HEK293 (cell line): ENCODE results near the gene PTGER1.

Source experiments
- CTCF ChIA-PET: fragments of 350-600 bp; formaldehyde crosslinking; extraction: SDS; loops from one replicate; lab custom pipeline; 2021; ENCODE audit warnings: antibody characterized with exemption; lab: Yijun Ruan, JAX
- POLR2A ChIA-PET: fragments of 300-600 bp; formaldehyde crosslinking; extraction: SDS; loops from one replicate; lab custom pipeline; 2020; ENCODE audit warnings: antibody characterized with exemption, inconsistent platforms; lab: Yijun Ruan, JAX
- H3K27ac ChIP-seq: fragments of 200-500 bp; sonication (Bioruptor generic); 2 replicates; pipeline ENCODE4 v1.5.1; 2014; ENCODE audit warnings: low read depth, low read length, control low read depth, inconsistent platforms; ENCODE audit errors: extremely low read depth
- H3K36me3 ChIP-seq, 2 experiments: fragments of 200-500 bp in 1 of 2; sonication (Bioruptor generic) in 1 of 2; 1 replicate in 1 of 2; 2 replicates in 1 of 2; pipeline ENCODE4 v1.5.1; 2014 to 2017; ENCODE audit warnings: inconsistent platforms in 2 of 2, low read length in 2 of 2; ENCODE audit not compliant: control insufficient read depth in 2 of 2, insufficient read depth in 1 of 2
- H3K4me1 ChIP-seq: fragments of 200-500 bp; sonication (Bioruptor generic); 2 replicates; pipeline ENCODE4 v1.5.1; 2014; ENCODE audit warnings: mild to moderate bottlenecking, low read length, inconsistent platforms; ENCODE audit not compliant: control insufficient read depth, insufficient read depth
- H3K4me3 ChIP-seq: 2 replicates; pipeline ENCODE4 v1.5.1; 2011; ENCODE audit warnings: low read depth, mild to moderate bottlenecking, control low read depth, low read length, moderate library complexity
- H3K9me3 ChIP-seq: fragments of 200-500 bp; sonication (Bioruptor generic); 2 replicates; pipeline ENCODE4 v1.5.1; 2014; ENCODE audit warnings: low read depth, low read length, inconsistent platforms; ENCODE audit not compliant: control insufficient read depth, insufficient read depth
- KLF16 ChIP-seq: fragments of 450-650 bp; formaldehyde crosslinking; IDR thresholded peaks from 2 replicates; pipeline ENCODE4 v1.5.1; 2017; ENCODE audit warnings: missing biosample characterization, missing genetic modification characterization
- KLF7 ChIP-seq: fragments of 450-650 bp; formaldehyde crosslinking; IDR thresholded peaks from 2 replicates; pipeline ENCODE4 v1.5.1; 2016; ENCODE audit warnings: missing biosample characterization, missing genetic modification characterization, borderline replicate concordance
- SCRT2 ChIP-seq: fragments of 450-650 bp; formaldehyde crosslinking; IDR thresholded peaks from 2 replicates; pipeline ENCODE4 v1.5.1; 2016; ENCODE audit warnings: missing biosample characterization, missing genetic modification characterization
- SP7 ChIP-seq: fragments of 450-650 bp; formaldehyde crosslinking; IDR thresholded peaks from 2 replicates; pipeline ENCODE4 v1.5.1; 2016; ENCODE audit warnings: missing biosample characterization, missing genetic modification characterization
- TRIM28 ChIP-seq: IDR thresholded peaks from 2 replicates; pipeline ENCODE4 v1.6.1; 2011; ENCODE audit warnings: low read length, control low read depth, borderline replicate concordance
- ZBTB1 ChIP-seq: fragments of 450-650 bp; formaldehyde crosslinking; IDR thresholded peaks from 2 replicates; pipeline ENCODE4 v1.5.1; 2016; ENCODE audit warnings: missing biosample characterization, missing genetic modification characterization
- ZBTB48 ChIP-seq: fragments of 450-650 bp; formaldehyde crosslinking; IDR thresholded peaks from 2 replicates; pipeline ENCODE4 v1.5.1; 2016; ENCODE audit warnings: missing biosample characterization, missing genetic modification characterization
- ZBTB7A ChIP-seq: fragments of 450-650 bp; formaldehyde crosslinking; IDR thresholded peaks from 2 replicates; pipeline ENCODE4 v1.5.1; 2016; ENCODE audit warnings: low read depth, missing biosample characterization, missing genetic modification characterization
- ZNF169 ChIP-seq: fragments of 450-650 bp; formaldehyde crosslinking; IDR thresholded peaks from 2 replicates; pipeline ENCODE4 v1.5.1; 2016; ENCODE audit warnings: missing biosample characterization, missing genetic modification characterization
- ZNF24 ChIP-seq: fragments of 450-650 bp; formaldehyde crosslinking; IDR thresholded peaks from 2 replicates; pipeline ENCODE4 v1.5.1; 2016; ENCODE audit warnings: missing biosample characterization, missing genetic modification characterization
- ZNF394 ChIP-seq: fragments of 450-650 bp; formaldehyde crosslinking; IDR thresholded peaks from 2 replicates; pipeline ENCODE4 v1.5.1; 2016; ENCODE audit warnings: missing biosample characterization, missing genetic modification characterization, mild to moderate bottlenecking, moderate library complexity, borderline replicate concordance
- ZNF558 ChIP-seq: fragments of 450-650 bp; formaldehyde crosslinking; IDR thresholded peaks from 2 replicates; pipeline ENCODE4 v1.5.1; 2016; ENCODE audit warnings: missing biosample characterization, missing genetic modification characterization
- ZNF596 ChIP-seq: fragments of 450-650 bp; IDR thresholded peaks from 2 replicates; pipeline ENCODE4 v1.5.0; 2018; ENCODE audit warnings: missing biosample characterization, mild to moderate bottlenecking, missing genetic modification characterization, moderate library complexity
- ZNF654 ChIP-seq: fragments of 450-650 bp; formaldehyde crosslinking; IDR thresholded peaks from 2 replicates; pipeline ENCODE4 v1.5.1; 2016; ENCODE audit warnings: low read depth, missing biosample characterization, missing genetic modification characterization
- ZNF670 ChIP-seq: fragments of 450-650 bp; formaldehyde crosslinking; IDR thresholded peaks from 2 replicates; pipeline ENCODE4 v1.5.1; 2016; ENCODE audit warnings: missing biosample characterization, missing genetic modification characterization, low read depth
- ZNF747 ChIP-seq: fragments of 450-650 bp; formaldehyde crosslinking; IDR thresholded peaks from 2 replicates; pipeline ENCODE4 v1.5.1; 2016; ENCODE audit warnings: missing biosample characterization, missing genetic modification characterization
- ZXDB ChIP-seq: fragments of 450-650 bp; formaldehyde crosslinking; IDR thresholded peaks from 2 replicates; pipeline ENCODE4 v1.5.1; 2016; ENCODE audit warnings: missing biosample characterization, missing genetic modification characterization
- TF ChIP-seq, protein P1 (sequence below): fragments of 450-650 bp; formaldehyde crosslinking; IDR thresholded peaks from 2 replicates; pipeline ENCODE4 v1.5.1; 2016; ENCODE audit warnings: missing biosample characterization, missing genetic modification characterization, borderline replicate concordance
- TF ChIP-seq, protein P2 (sequence below): fragments of 450-650 bp; formaldehyde crosslinking; IDR thresholded peaks from 2 replicates; pipeline ENCODE4 v1.5.1; 2016; ENCODE audit warnings: missing biosample characterization, missing genetic modification characterization
- TF ChIP-seq, protein P3 (sequence below): fragments of 450-650 bp; formaldehyde crosslinking; IDR thresholded peaks from 2 replicates; pipeline ENCODE4 v1.5.1; 2016; ENCODE audit warnings: missing biosample characterization, missing genetic modification characterization
- TF ChIP-seq, protein P4 (sequence below): fragments of 450-650 bp; formaldehyde crosslinking; IDR thresholded peaks from 2 replicates; pipeline ENCODE4 v1.5.1; 2016; ENCODE audit warnings: missing biosample characterization, missing genetic modification characterization, low read depth
- TF ChIP-seq, protein P5 (sequence below): fragments of 450-650 bp; IDR thresholded peaks from 2 replicates; pipeline ENCODE4 v1.5.1; 2018; ENCODE audit warnings: missing biosample characterization, mild to moderate bottlenecking, missing genetic modification characterization
- TF ChIP-seq, protein P6 (sequence below): fragments of 450-650 bp; formaldehyde crosslinking; conservative IDR thresholded peaks from 2 replicates; pipeline ENCODE4 v1.5.1; 2016; ENCODE audit warnings: low read depth, missing biosample characterization, missing genetic modification characterization

Gene PTGER1, protein sequence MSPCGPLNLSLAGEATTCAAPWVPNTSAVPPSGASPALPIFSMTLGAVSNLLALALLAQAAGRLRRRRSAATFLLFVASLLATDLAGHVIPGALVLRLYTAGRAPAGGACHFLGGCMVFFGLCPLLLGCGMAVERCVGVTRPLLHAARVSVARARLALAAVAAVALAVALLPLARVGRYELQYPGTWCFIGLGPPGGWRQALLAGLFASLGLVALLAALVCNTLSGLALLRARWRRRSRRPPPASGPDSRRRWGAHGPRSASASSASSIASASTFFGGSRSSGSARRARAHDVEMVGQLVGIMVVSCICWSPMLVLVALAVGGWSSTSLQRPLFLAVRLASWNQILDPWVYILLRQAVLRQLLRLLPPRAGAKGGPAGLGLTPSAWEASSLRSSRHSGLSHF

DNA sequence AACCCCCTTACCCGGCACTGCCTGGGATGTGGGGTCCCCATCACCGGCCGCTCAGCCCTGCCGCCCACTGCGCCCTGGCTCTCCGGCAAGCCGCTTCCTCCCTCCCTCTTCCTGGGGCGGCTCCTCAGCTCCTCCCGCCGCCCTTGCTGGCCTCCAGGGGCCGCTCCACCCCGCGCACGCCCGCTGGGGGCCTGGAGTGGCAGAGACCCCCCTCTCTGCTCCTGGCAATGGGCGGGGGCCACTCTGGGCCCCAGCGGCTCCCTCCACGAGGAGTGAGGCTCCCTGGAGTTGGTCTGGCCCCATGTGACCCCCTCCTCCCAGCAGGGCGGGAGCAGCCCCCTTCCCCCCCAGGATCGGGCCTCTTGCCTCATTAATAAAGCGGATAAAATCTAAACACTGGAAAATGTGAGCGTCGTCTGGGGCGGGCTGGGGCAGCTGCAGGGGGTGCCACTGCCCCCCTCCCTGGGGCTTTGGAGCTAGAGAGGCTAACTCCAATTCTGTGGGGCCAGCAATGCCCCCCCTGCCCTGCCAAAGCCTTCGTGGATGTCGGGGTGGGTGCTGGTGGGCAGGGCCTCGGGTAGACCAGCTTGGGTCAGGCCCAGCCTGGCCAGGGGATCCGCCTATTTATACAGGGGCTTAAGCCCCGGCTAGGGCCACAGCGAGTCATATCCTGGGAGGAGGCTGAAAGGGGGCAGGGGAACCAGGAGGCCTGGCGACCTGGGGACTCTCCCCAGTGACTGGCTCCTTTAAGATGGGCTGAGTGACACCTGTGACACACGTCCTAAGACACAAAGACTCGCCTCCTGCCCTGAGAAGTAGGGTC, at the start of gene PTGER1:
Gene PTGER1, minus strand, starts transcription at position 104 of the 823 bp plus-strand sequence. CDS start 1,034 bp downstream, outside the sequence.
- Histone ChIP-seq H3K4me1 (no peaks in the 10 kb centered on the region; the same call in 1 of the 2 replicates), H3K9me3 (no peaks in the 10 kb centered on the region), H3K36me3 (peaks cover 0 to 34% of the 10 kb centered on the region in 2 experiments; a peak in 2 of 3 replicates), H3K27ac (no peak within 1 kb of the TSS), H3K4me3 (no peak within 1 kb of the TSS)
- ChIA-PET CTCF (no interaction called here), POLR2A (interaction anchor here (1.0 kb wide), 1 partner anchor 21 kb away, joined by 3 read pairs; no protein-coding TSS in a partner anchor)
- TF ChIP-seq ZBTB7A (tag by site-specific recombination) (no peak), ZNF24 (tag by site-specific recombination) (no peak), KLF7 (0 out of 2 replicates have a peak, but pooled peaks have one; percentile 43), TRIM28 (no peak), ZNF654 (no peak), KLF16 (no peak), ZXDB (tag by site-specific recombination) (peak; percentile 85), ZBTB48 (tag by site-specific recombination) (no peak), ZNF558 (tag by site-specific recombination) (no peak), ZNF394 (no peak), SCRT2 (tag by site-specific recombination) (peak; percentile 71), ZNF596 (tag by site-specific recombination) (no peak), ZNF747 (tag by site-specific recombination) (no peak), ZBTB1 (tag by site-specific recombination) (no peak), ZNF169 (tag by site-specific recombination) (no peak), ZNF670 (tag by site-specific recombination) (no peak), SP7 (tag by site-specific recombination) (no peak)
- TF ChIP-seq, protein P1, sequence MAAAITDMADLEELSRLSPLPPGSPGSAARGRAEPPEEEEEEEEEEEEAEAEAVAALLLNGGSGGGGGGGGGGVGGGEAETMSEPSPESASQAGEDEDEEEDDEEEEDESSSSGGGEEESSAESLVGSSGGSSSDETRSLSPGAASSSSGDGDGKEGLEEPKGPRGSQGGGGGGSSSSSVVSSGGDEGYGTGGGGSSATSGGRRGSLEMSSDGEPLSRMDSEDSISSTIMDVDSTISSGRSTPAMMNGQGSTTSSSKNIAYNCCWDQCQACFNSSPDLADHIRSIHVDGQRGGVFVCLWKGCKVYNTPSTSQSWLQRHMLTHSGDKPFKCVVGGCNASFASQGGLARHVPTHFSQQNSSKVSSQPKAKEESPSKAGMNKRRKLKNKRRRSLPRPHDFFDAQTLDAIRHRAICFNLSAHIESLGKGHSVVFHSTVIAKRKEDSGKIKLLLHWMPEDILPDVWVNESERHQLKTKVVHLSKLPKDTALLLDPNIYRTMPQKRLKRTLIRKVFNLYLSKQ (tag by site-specific recombination) = no peak
- TF ChIP-seq, protein P2, sequence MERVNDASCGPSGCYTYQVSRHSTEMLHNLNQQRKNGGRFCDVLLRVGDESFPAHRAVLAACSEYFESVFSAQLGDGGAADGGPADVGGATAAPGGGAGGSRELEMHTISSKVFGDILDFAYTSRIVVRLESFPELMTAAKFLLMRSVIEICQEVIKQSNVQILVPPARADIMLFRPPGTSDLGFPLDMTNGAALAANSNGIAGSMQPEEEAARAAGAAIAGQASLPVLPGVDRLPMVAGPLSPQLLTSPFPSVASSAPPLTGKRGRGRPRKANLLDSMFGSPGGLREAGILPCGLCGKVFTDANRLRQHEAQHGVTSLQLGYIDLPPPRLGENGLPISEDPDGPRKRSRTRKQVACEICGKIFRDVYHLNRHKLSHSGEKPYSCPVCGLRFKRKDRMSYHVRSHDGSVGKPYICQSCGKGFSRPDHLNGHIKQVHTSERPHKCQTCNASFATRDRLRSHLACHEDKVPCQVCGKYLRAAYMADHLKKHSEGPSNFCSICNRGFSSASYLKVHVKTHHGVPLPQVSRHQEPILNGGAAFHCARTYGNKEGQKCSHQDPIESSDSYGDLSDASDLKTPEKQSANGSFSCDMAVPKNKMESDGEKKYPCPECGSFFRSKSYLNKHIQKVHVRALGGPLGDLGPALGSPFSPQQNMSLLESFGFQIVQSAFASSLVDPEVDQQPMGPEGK = peak; percentile 69
- TF ChIP-seq, protein P3, sequence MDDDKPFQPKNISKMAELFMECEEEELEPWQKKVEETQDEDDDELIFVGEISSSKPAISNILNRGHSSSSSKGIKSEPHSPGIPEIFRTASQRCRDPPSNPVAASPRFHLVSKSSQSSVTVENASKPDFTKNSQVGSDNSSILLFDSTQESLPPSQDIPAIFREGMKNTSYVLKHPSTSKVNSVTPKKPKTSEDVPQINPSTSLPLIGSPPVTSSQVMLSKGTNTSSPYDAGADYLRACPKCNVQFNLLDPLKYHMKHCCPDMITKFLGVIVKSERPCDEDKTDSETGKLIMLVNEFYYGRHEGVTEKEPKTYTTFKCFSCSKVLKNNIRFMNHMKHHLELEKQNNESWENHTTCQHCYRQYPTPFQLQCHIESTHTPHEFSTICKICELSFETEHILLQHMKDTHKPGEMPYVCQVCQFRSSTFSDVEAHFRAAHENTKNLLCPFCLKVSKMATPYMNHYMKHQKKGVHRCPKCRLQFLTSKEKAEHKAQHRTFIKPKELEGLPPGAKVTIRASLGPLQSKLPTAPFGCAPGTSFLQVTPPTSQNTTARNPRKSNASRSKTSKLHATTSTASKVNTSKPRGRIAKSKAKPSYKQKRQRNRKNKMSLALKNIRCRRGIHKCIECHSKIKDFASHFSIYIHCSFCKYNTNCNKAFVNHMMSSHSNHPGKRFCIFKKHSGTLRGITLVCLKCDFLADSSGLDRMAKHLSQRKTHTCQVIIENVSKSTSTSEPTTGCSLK (tag by site-specific recombination) = no peak
- TF ChIP-seq, protein P4, sequence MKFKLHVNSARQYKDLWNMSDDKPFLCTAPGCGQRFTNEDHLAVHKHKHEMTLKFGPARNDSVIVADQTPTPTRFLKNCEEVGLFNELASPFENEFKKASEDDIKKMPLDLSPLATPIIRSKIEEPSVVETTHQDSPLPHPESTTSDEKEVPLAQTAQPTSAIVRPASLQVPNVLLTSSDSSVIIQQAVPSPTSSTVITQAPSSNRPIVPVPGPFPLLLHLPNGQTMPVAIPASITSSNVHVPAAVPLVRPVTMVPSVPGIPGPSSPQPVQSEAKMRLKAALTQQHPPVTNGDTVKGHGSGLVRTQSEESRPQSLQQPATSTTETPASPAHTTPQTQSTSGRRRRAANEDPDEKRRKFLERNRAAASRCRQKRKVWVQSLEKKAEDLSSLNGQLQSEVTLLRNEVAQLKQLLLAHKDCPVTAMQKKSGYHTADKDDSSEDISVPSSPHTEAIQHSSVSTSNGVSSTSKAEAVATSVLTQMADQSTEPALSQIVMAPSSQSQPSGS (tag by site-specific recombination) = no peak
- TF ChIP-seq, protein P5, sequence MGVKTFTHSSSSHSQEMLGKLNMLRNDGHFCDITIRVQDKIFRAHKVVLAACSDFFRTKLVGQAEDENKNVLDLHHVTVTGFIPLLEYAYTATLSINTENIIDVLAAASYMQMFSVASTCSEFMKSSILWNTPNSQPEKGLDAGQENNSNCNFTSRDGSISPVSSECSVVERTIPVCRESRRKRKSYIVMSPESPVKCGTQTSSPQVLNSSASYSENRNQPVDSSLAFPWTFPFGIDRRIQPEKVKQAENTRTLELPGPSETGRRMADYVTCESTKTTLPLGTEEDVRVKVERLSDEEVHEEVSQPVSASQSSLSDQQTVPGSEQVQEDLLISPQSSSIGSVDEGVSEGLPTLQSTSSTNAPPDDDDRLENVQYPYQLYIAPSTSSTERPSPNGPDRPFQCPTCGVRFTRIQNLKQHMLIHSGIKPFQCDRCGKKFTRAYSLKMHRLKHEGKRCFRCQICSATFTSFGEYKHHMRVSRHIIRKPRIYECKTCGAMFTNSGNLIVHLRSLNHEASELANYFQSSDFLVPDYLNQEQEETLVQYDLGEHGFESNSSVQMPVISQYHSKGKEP (tag by site-specific recombination) = no peak
- TF ChIP-seq, protein P6, sequence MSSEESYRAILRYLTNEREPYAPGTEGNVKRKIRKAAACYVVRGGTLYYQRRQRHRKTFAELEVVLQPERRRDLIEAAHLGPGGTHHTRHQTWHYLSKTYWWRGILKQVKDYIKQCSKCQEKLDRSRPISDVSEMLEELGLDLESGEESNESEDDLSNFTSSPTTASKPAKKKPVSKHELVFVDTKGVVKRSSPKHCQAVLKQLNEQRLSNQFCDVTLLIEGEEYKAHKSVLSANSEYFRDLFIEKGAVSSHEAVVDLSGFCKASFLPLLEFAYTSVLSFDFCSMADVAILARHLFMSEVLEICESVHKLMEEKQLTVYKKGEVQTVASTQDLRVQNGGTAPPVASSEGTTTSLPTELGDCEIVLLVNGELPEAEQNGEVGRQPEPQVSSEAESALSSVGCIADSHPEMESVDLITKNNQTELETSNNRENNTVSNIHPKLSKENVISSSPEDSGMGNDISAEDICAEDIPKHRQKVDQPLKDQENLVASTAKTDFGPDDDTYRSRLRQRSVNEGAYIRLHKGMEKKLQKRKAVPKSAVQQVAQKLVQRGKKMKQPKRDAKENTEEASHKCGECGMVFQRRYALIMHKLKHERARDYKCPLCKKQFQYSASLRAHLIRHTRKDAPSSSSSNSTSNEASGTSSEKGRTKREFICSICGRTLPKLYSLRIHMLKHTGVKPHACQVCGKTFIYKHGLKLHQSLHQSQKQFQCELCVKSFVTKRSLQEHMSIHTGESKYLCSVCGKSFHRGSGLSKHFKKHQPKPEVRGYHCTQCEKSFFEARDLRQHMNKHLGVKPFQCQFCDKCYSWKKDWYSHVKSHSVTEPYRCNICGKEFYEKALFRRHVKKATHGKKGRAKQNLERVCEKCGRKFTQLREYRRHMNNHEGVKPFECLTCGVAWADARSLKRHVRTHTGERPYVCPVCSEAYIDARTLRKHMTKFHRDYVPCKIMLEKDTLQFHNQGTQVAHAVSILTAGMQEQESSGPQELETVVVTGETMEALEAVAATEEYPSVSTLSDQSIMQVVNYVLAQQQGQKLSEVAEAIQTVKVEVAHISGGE (tag by site-specific recombination) = no peak
